ENCODE data around the gene CIPC.

CIPC gene

GRCh38 chr14:77103475-77103874, 5.4 kb downstream of the CIPC start:
- DNase-seq (ENCODE audit: low read depth, low spot score), result no peak
- H3K4me1 ChIP-seq (ENCODE audit: insufficient read depth, insufficient read length), result peaks cover 3% of the 10 kb centered on the region
- no peak overlapping the region for H3K4me3 ChIP-seq (ENCODE audit: insufficient read length, low read depth)
- H3K9me3 ChIP-seq (ENCODE audit: insufficient read depth, low read length), result no peaks in the 10 kb centered on the region
- no peaks in the 10 kb centered on the region for H3K27me3 ChIP-seq (ENCODE audit: insufficient read depth, insufficient read length)
- TF ChIP-seq ZNF274 (IDR thresholded peaks at IDR 0.05; ENCODE audit: low read depth, low read length), result no peak
- TF ChIP-seq YY1 (IDR thresholded peaks at IDR 0.05; ENCODE audit: insufficient read depth, insufficient read length), result no peak
- TF ChIP-seq SUZ12 (IDR thresholded peaks at IDR 0.05; ENCODE audit: extremely low read depth, insufficient read depth, insufficient read length), result no peak
- H3K9ac ChIP-seq (ENCODE audit: insufficient read length, low read depth), result no peak overlapping the region
- H3K36me3 ChIP-seq (ENCODE audit: insufficient read depth, insufficient read length, low read length), result peaks cover 33% of the 10 kb centered on the region

- Histone ChIP-seq H3K9ac (ENCODE audit: insufficient read length, low read depth) (no peak overlapping the region), H3K4me3 (ENCODE audit: insufficient read length, low read depth) (no peak overlapping the region), H3K27me3 (ENCODE audit: insufficient read depth, insufficient read length) (no peaks in the 10 kb centered on the region), H3K36me3 (ENCODE audit: insufficient read depth, insufficient read length, low read length) (peaks cover 36% of the 10 kb centered on the region), H3K9me3 (ENCODE audit: insufficient read depth, low read length) (no peaks in the 10 kb centered on the region), H3K4me1 (ENCODE audit: insufficient read depth, insufficient read length) (peaks cover 3% of the 10 kb centered on the region)
- TF ChIP-seq YY1 (IDR thresholded peaks at IDR 0.05; ENCODE audit: insufficient read depth, insufficient read length), result no peak
- no peak for TF ChIP-seq ZNF274 (IDR thresholded peaks at IDR 0.05; ENCODE audit: low read depth, low read length)
- TF ChIP-seq SUZ12 (IDR thresholded peaks at IDR 0.05; ENCODE audit: extremely low read depth, insufficient read depth, insufficient read length), result no peak
- no peak for DNase-seq (ENCODE audit: low read depth, low spot score)
Measured at GRCh38 chr14:77103951-77104350, 5.9 kb downstream of the CIPC start.

GRCh38 chr14:77104393-77104792, 6.3 kb downstream of the CIPC start:
- Histone ChIP-seq H3K4me1 (ENCODE audit: insufficient read depth, insufficient read length) (peaks cover 3% of the 10 kb centered on the region), H3K9ac (ENCODE audit: insufficient read length, low read depth) (no peak overlapping the region), H3K27me3 (ENCODE audit: insufficient read depth, insufficient read length) (no peaks in the 10 kb centered on the region), H3K9me3 (ENCODE audit: insufficient read depth, low read length) (no peaks in the 10 kb centered on the region), H3K36me3 (ENCODE audit: insufficient read depth, insufficient read length, low read length) (peaks cover 37% of the 10 kb centered on the region), H3K4me3 (ENCODE audit: insufficient read length, low read depth) (no peak overlapping the region)
- no peak for DNase-seq (ENCODE audit: low read depth, low spot score)
- no peak for TF ChIP-seq SUZ12 (IDR thresholded peaks at IDR 0.05; ENCODE audit: extremely low read depth, insufficient read depth, insufficient read length)
- no peak for TF ChIP-seq YY1 (IDR thresholded peaks at IDR 0.05; ENCODE audit: insufficient read depth, insufficient read length)
- TF ChIP-seq ZNF274 (IDR thresholded peaks at IDR 0.05; ENCODE audit: low read depth, low read length), result no peak

- no peak overlapping the region for H3K4me3 ChIP-seq (ENCODE audit: insufficient read length, low read depth)
- DNase-seq (ENCODE audit: low read depth, low spot score), result no peak
- H3K9me3 ChIP-seq (ENCODE audit: insufficient read depth, low read length), result no peaks in the 10 kb centered on the region
- peaks cover 45% of the 10 kb centered on the region for H3K36me3 ChIP-seq (ENCODE audit: insufficient read depth, insufficient read length, low read length)
- no peaks in the 10 kb centered on the region for H3K27me3 ChIP-seq (ENCODE audit: insufficient read depth, insufficient read length)
- no peak for TF ChIP-seq YY1 (IDR thresholded peaks at IDR 0.05; ENCODE audit: insufficient read depth, insufficient read length)
- TF ChIP-seq SUZ12 (IDR thresholded peaks at IDR 0.05; ENCODE audit: extremely low read depth, insufficient read depth, insufficient read length), result no peak
- no peak for TF ChIP-seq ZNF274 (IDR thresholded peaks at IDR 0.05; ENCODE audit: low read depth, low read length)
- peaks cover 3% of the 10 kb centered on the region for H3K4me1 ChIP-seq (ENCODE audit: insufficient read depth, insufficient read length)
- peak overlapping the region; percentile 17 for H3K9ac ChIP-seq (ENCODE audit: insufficient read length, low read depth)
Measured at GRCh38 chr14:77105145-77105939, 7.3 kb downstream of the CIPC start.

- TF ChIP-seq SUZ12 (IDR thresholded peaks at IDR 0.05; ENCODE audit: extremely low read depth, insufficient read depth, insufficient read length) (no peak), YY1 (IDR thresholded peaks at IDR 0.05; ENCODE audit: insufficient read depth, insufficient read length) (no peak), ZNF274 (IDR thresholded peaks at IDR 0.05; ENCODE audit: low read depth, low read length) (no peak)
- DNase-seq (ENCODE audit: low read depth, low spot score), result no peak
- no peaks in the 10 kb centered on the region for H3K9me3 ChIP-seq (ENCODE audit: insufficient read depth, low read length)
- H3K4me1 ChIP-seq (ENCODE audit: insufficient read depth, insufficient read length), result peaks cover 3% of the 10 kb centered on the region
- H3K36me3 ChIP-seq (ENCODE audit: insufficient read depth, insufficient read length, low read length), result peaks cover 48% of the 10 kb centered on the region
- H3K27me3 ChIP-seq (ENCODE audit: insufficient read depth, insufficient read length), result no peaks in the 10 kb centered on the region
- H3K4me3 ChIP-seq (ENCODE audit: insufficient read length, low read depth), result no peak overlapping the region
- H3K9ac ChIP-seq (ENCODE audit: insufficient read length, low read depth), result no peak overlapping the region
Measured at GRCh38 chr14:77106666-77107065, 8.6 kb downstream of the CIPC start.

- peaks cover 54% of the 10 kb centered on the region for H3K36me3 ChIP-seq (ENCODE audit: insufficient read depth, insufficient read length, low read length)
Measured at GRCh38 chr14:77107228-77107627, 9.2 kb downstream of the CIPC start.

GRCh38 chr14:77108753-77109152, 10.7 kb downstream of the CIPC start:
- H3K9me3 ChIP-seq (ENCODE audit: insufficient read depth, low read length), result no peaks in the 10 kb centered on the region
- H3K27me3 ChIP-seq (ENCODE audit: insufficient read depth, insufficient read length), result no peaks in the 10 kb centered on the region
- no peak overlapping the region for H3K4me3 ChIP-seq (ENCODE audit: insufficient read length, low read depth)
- DNase-seq (ENCODE audit: low read depth, low spot score), result no peak
- peaks cover 3% of the 10 kb centered on the region for H3K4me1 ChIP-seq (ENCODE audit: insufficient read depth, insufficient read length)
- H3K9ac ChIP-seq (ENCODE audit: insufficient read length, low read depth), result no peak overlapping the region
- TF ChIP-seq YY1 (IDR thresholded peaks at IDR 0.05; ENCODE audit: insufficient read depth, insufficient read length) (no peak), ZNF274 (IDR thresholded peaks at IDR 0.05; ENCODE audit: low read depth, low read length) (no peak), SUZ12 (IDR thresholded peaks at IDR 0.05; ENCODE audit: extremely low read depth, insufficient read depth, insufficient read length) (no peak)
- H3K36me3 ChIP-seq (ENCODE audit: insufficient read depth, insufficient read length, low read length), result peaks cover 59% of the 10 kb centered on the region

More at GRCh38 chr14:77107228-77107627, 9.2 kb downstream of the CIPC start:
- Histone ChIP-seq H3K4me3 (ENCODE audit: insufficient read length, low read depth) (no peak overlapping the region), H3K4me1 (ENCODE audit: insufficient read depth, insufficient read length) (peaks cover 3% of the 10 kb centered on the region), H3K9me3 (ENCODE audit: insufficient read depth, low read length) (no peaks in the 10 kb centered on the region), H3K9ac (ENCODE audit: insufficient read length, low read depth) (no peak overlapping the region), H3K27me3 (ENCODE audit: insufficient read depth, insufficient read length) (no peaks in the 10 kb centered on the region)
- TF ChIP-seq YY1 (IDR thresholded peaks at IDR 0.05; ENCODE audit: insufficient read depth, insufficient read length) (no peak), ZNF274 (IDR thresholded peaks at IDR 0.05; ENCODE audit: low read depth, low read length) (no peak), SUZ12 (IDR thresholded peaks at IDR 0.05; ENCODE audit: extremely low read depth, insufficient read depth, insufficient read length) (no peak)
- no peak for DNase-seq (ENCODE audit: low read depth, low spot score)

Measured in NT2/D1 (cell line).